Endodermal cell (in vitro differentiated cells): Measurements from ENCODE around the gene C22orf23. TPM values are rescaled to one million over a fixed set of nuclear protein-coding genes. Genes with fewer than 3 reads are reported as not detected.
A peak's percentile ranks its signal among the peaks of the same experiment; 100 is the strongest.

Experiments used
- DNase-seq: peaks from one replicate; pipeline ENCODE4 v3.0.0-alpha.2; 2017
- H3K27ac ChIP-seq: 2 replicates; pipeline ENCODE4 v1.5.1; 2013; ENCODE audit warnings: mild to moderate bottlenecking, low read depth, low read length, moderate library complexity
- H3K27me3 ChIP-seq: 2 replicates; pipeline ENCODE4 v1.6.1; 2013; ENCODE audit warnings: mild to moderate bottlenecking, low read length, moderate library complexity; ENCODE audit not compliant: insufficient read depth, control insufficient read depth, poor library complexity, severe bottlenecking
- H3K36me3 ChIP-seq: 2 replicates; pipeline ENCODE4 v1.7.0; 2013; ENCODE audit warnings: mild to moderate bottlenecking, low read length, moderate library complexity; ENCODE audit not compliant: control insufficient read depth, insufficient read depth
- H3K4me1 ChIP-seq: one replicate; pipeline ENCODE4 v1.7.0; 2013; ENCODE audit warnings: low read length; ENCODE audit not compliant: control insufficient read depth, insufficient read depth
- H3K4me3 ChIP-seq: 2 replicates; pipeline ENCODE4 v1.5.1; 2013; ENCODE audit warnings: mild to moderate bottlenecking, low read length, moderate library complexity
- H3K9ac ChIP-seq: 2 replicates; pipeline ENCODE4 v1.6.1; 2013; ENCODE audit warnings: mild to moderate bottlenecking, low read length, moderate library complexity; ENCODE audit not compliant: poor library complexity, severe bottlenecking; ENCODE audit errors: extremely low read depth
- H3K9me3 ChIP-seq: 2 replicates; pipeline ENCODE4 v1.6.1; 2013; ENCODE audit warnings: mild to moderate bottlenecking, low read length, moderate library complexity; ENCODE audit not compliant: control insufficient read depth
- H3K27ac Mint-ChIP-seq: 2 replicates; pipeline ENCODE4 v1.8.0; 2020; ENCODE audit warnings: mixed read lengths
- H3K27me3 Mint-ChIP-seq: 2 replicates; pipeline ENCODE4 v1.8.0; 2021; ENCODE audit warnings: mild to moderate bottlenecking, mixed read lengths; ENCODE audit not compliant: insufficient read depth
- H3K36me3 Mint-ChIP-seq: 2 replicates; pipeline ENCODE4 v1.8.0; 2020; ENCODE audit warnings: low read depth, mixed read lengths
- H3K4me1 Mint-ChIP-seq: 2 replicates; pipeline ENCODE4 v1.8.0; 2020; ENCODE audit warnings: mixed read lengths
- H3K4me3 Mint-ChIP-seq: 2 replicates; pipeline ENCODE4 v1.8.0; 2020; ENCODE audit warnings: mild to moderate bottlenecking, moderate library complexity, mixed read lengths
- H3K9me3 Mint-ChIP-seq: 2 replicates; pipeline ENCODE4 v1.8.0; 2020; ENCODE audit warnings: mild to moderate bottlenecking, mixed read lengths
- WGBS, 2 experiments: methylation state at CpG; one replicate each; pipeline versions ENCODE4 v1.1.5 to v1.1.7; 2013; ENCODE audit warnings: missing lambda C conversion rate in 2 of 2, mixed read lengths in 1 of 2; ENCODE audit not compliant: insufficient coverage in 1 of 2, insufficient read length in 1 of 2; 5-methylcytosine and 5-hydroxymethylcytosine counted together
- total RNA-seq, 2 donors: library from RNA; stranded (reverse); fragmentation: NEBNext Ultra II Directional in 1 of 2; extraction: Animal tissue kit (Norgen Biotek cat#: 25700) in 1 of 2; gene quantifications; 2 replicates in 1 of 2; 3 replicates in 1 of 2; pipeline ENCODE4 v1.2.1, GENCODE V29; 2021
- TF ChIP-seq, protein P1 (sequence below): fragments of 200-600 bp; sonication (generic); conservative IDR thresholded peaks from 2 replicates; pipeline ENCODE4 v1.5.0; 2021; ENCODE audit warnings: antibody characterized with exemption, mild to moderate bottlenecking

Gene C22orf23
- total RNA-seq, 2 donors from 2014 or later = 0.29 to 0.44 TPM

DNA sequence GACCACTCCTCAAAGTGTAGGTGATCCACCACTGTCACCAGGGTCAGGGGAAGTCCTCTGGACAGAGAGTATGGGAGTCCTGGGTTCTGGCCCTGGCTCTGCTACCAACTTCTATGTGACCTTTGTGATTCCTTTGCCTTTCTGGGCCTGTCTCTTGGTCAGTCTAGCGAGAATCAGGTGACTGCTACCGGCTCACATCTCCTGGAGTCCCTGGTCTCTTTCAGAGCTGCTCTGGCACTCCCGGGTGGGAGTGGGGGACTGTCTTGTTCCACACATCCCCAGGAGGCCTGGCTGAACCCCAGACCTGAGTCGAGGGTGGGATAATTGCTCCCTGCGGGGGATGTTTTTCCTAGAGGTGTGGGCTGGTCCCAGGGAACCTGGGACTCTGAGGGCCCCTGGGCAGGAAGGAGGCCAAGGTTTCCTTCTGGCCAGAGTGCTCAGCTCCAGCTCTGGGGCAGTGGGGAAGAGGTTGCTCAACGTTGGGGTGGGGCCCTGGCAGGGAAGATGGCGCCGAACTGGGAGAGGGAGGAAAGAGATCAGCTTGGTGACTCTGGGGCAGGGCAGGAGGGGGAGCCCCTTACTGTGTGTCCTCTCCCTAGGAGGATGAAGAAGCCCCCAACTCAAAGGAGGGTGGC is 28.9 kb upstream of the C22orf23 start:
- H3K9me3 Mint-ChIP-seq = no peaks in the 10 kb centered on the region
- H3K4me1 Mint-ChIP-seq = peaks cover 43% of the 10 kb centered on the region
- H3K27ac Mint-ChIP-seq = peak overlapping the region; percentile 80
- Histone ChIP-seq H3K36me3 (no peaks in the 10 kb centered on the region), H3K27ac (no peak overlapping the region), H3K4me1 (peaks cover 14% of the 10 kb centered on the region), H3K27me3 (no peaks in the 10 kb centered on the region), H3K9me3 (no peaks in the 10 kb centered on the region), H3K9ac (no peak overlapping the region), H3K4me3 (peak overlapping the region; percentile 40)
- peak overlapping the region; percentile 70 for H3K4me3 Mint-ChIP-seq
- 87 to 88% methylated on average over 4 to 8 of the region's 8 CpGs for WGBS, 2 experiments
- peaks cover 22% of the 10 kb centered on the region for H3K36me3 Mint-ChIP-seq
- TF ChIP-seq, protein P1, sequence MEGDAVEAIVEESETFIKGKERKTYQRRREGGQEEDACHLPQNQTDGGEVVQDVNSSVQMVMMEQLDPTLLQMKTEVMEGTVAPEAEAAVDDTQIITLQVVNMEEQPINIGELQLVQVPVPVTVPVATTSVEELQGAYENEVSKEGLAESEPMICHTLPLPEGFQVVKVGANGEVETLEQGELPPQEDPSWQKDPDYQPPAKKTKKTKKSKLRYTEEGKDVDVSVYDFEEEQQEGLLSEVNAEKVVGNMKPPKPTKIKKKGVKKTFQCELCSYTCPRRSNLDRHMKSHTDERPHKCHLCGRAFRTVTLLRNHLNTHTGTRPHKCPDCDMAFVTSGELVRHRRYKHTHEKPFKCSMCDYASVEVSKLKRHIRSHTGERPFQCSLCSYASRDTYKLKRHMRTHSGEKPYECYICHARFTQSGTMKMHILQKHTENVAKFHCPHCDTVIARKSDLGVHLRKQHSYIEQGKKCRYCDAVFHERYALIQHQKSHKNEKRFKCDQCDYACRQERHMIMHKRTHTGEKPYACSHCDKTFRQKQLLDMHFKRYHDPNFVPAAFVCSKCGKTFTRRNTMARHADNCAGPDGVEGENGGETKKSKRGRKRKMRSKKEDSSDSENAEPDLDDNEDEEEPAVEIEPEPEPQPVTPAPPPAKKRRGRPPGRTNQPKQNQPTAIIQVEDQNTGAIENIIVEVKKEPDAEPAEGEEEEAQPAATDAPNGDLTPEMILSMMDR = no peak
- H3K27me3 Mint-ChIP-seq = peaks cover 6% of the 10 kb centered on the region
- DNase-seq = no peak

GRCh38 chr22:37981282-37982011 is 28.0 kb upstream of the C22orf23 start:
- Mint-ChIP-seq H3K27ac (peak overlapping the region; percentile 39), H3K36me3 (peaks cover 30% of the 10 kb centered on the region), H3K9me3 (no peaks in the 10 kb centered on the region), H3K27me3 (peaks cover 6% of the 10 kb centered on the region), H3K4me1 (peaks cover 43% of the 10 kb centered on the region), H3K4me3 (peak overlapping the region; percentile 70)
- Histone ChIP-seq H3K36me3 (peaks cover under 1% of the 10 kb centered on the region), H3K4me3 (no peak overlapping the region), H3K27me3 (no peaks in the 10 kb centered on the region), H3K4me1 (peaks cover 14% of the 10 kb centered on the region), H3K27ac (no peak overlapping the region), H3K9ac (no peak overlapping the region), H3K9me3 (no peaks in the 10 kb centered on the region)
- TF ChIP-seq, protein P1 = no peak
- 93 to 100% methylated on average over 3 to 6 of the region's 6 CpGs for WGBS, 2 experiments
- no peak for DNase-seq

DNA sequence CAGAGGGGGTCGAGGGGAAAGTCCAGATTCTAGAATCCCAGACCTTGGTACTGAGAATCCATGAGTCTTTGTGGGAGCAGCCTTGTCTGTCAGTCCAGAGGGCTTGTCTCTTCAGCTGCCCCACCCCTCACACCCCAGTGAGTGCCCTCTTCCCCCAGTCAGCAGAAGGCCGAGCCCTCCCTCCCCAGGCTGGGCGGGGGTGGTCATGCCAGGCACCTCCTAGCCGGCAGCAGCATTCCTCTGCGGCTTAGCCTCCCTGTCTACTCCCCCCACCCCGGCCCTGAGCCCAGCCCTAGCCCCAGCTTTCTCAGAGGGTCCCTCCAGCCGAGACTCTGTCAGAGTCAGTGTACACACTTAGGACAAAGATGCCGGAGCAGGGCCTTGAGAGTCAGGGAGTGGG is 26.4 kb upstream of the C22orf23 start:
- Histone ChIP-seq H3K4me1 (peaks cover 10% of the 10 kb centered on the region), H3K27me3 (no peaks in the 10 kb centered on the region), H3K4me3 (no peak overlapping the region), H3K36me3 (peaks cover 13% of the 10 kb centered on the region), H3K9ac (no peak overlapping the region), H3K27ac (no peak overlapping the region), H3K9me3 (no peaks in the 10 kb centered on the region)
- TF ChIP-seq, protein P1 = no peak
- Mint-ChIP-seq H3K36me3 (peaks cover 43% of the 10 kb centered on the region), H3K9me3 (no peaks in the 10 kb centered on the region), H3K4me3 (peak overlapping the region; percentile 24), H3K4me1 (peaks cover 34% of the 10 kb centered on the region), H3K27ac (no peak overlapping the region), H3K27me3 (peaks cover 4% of the 10 kb centered on the region)
- peak; percentile 61 for DNase-seq
- 62 to 71% methylated on average over 3 to 8 of the region's 8 CpGs for WGBS, 2 experiments
